Caco-2 (cell line): ENCODE data around the gene ENTREP3. TPM values are rescaled to one million over a fixed set of nuclear protein-coding genes. Genes with fewer than 3 reads are reported as not detected.
A peak's percentile ranks its signal among the peaks of the same experiment; 100 is the strongest.

Experiments
- BruUV-seq: library from RNA; stranded (reverse); fragments of 400-500 nt; replicated peaks from 2 replicates; lab custom pipeline; 2021; lab: Mats Ljungman, UMichigan
- CTCF ChIA-PET: fragments of 300-600 bp; sonication (Branson Sonifier 250); formaldehyde crosslinking; loops from one replicate; lab custom pipeline; 2022; ENCODE audit warnings: antibody characterized with exemption; lab: Charles Lee
- POLR2A ChIA-PET: fragments of 300-600 bp; sonication (Branson Sonifier 250); formaldehyde crosslinking; loops from one replicate; lab custom pipeline; 2022; ENCODE audit warnings: antibody characterized with exemption; lab: Charles Lee
- DNase-seq, 2 experiments: peaks; one replicate each; pipeline versions ENCODE4 v3.0.0 to v3.0.0-alpha.2; 2020 to 2022
- H3K27me3 ChIP-seq: replicated peaks from 2 replicates; pipeline ENCODE4 v1.6.0; 2011; ENCODE audit warnings: low read length; ENCODE audit not compliant: control insufficient read depth, insufficient read depth
- H3K36me3 ChIP-seq: 2 replicates; pipeline ENCODE4 v1.5.1; 2011; ENCODE audit warnings: low read length; ENCODE audit not compliant: control insufficient read depth, insufficient read depth
- H3K4me1 ChIP-seq: fragments of 250-450 bp; sonication (Bioruptor Pico); 2 replicates; pipeline ENCODE4 v1.5.1; 2020; ENCODE audit warnings: mild to moderate bottlenecking
- H3K4me3 ChIP-seq: 2 replicates; pipeline ENCODE4 v1.5.1; 2011; ENCODE audit warnings: low read depth, mild to moderate bottlenecking, control low read depth, low read length
- H3K9me3 ChIP-seq: fragments of 250-450 bp; sonication (Bioruptor Pico); 2 replicates; pipeline ENCODE4 v1.5.1; 2020; ENCODE audit warnings: mild to moderate bottlenecking, moderate library complexity
- H3K27ac Mint-ChIP-seq: one replicate; pipeline ENCODE4 v1.8.0; 2022; ENCODE audit warnings: mixed read lengths; ENCODE audit not compliant: unreplicated experiment
- H3K27me3 Mint-ChIP-seq: one replicate; pipeline ENCODE4 v1.8.0; 2022; ENCODE audit warnings: mixed read lengths; ENCODE audit not compliant: insufficient read depth, unreplicated experiment
- H3K36me3 Mint-ChIP-seq: one replicate; pipeline ENCODE4 v1.8.0; 2022; ENCODE audit warnings: mild to moderate bottlenecking, mixed read lengths; ENCODE audit not compliant: insufficient read depth, unreplicated experiment
- H3K4me1 Mint-ChIP-seq: one replicate; pipeline ENCODE4 v1.8.0; 2022; ENCODE audit warnings: low read depth, mixed read lengths; ENCODE audit not compliant: unreplicated experiment
- H3K4me3 Mint-ChIP-seq: one replicate; pipeline ENCODE4 v1.8.0; 2022; ENCODE audit warnings: mild to moderate bottlenecking, moderate library complexity, mixed read lengths; ENCODE audit not compliant: unreplicated experiment
- H3K9me3 Mint-ChIP-seq: one replicate; pipeline ENCODE4 v1.8.0; 2022; ENCODE audit warnings: mixed read lengths; ENCODE audit not compliant: unreplicated experiment
- CTCF ChIP-seq, 2 experiments: fragments of 200-600 bp in 1 of 2; IDR thresholded peaks; 1 replicate in 1 of 2; 2 replicates in 1 of 2; pipeline versions ENCODE4 v1.5.1 to v1.8.0; 2011 to 2022; ENCODE audit warnings: antibody characterized with exemption in 1 of 2, control low read depth in 1 of 2, inconsistent platforms in 1 of 2, low read depth in 1 of 2, low read length in 1 of 2, mild to moderate bottlenecking in 1 of 2, moderate library complexity in 1 of 2; ENCODE audit not compliant: insufficient read depth in 1 of 2, severe bottlenecking in 1 of 2, unreplicated experiment in 1 of 2
- intact Hi-C: fragments of 100-400 bp; cut with micrococcal nuclease; formaldehyde crosslinking; loops from one replicate; pipeline ENCODE4 v1.10.0; 2022; ENCODE audit not compliant: unreplicated experiment
- total RNA-seq: library from RNA; stranded (reverse); gene quantifications from 2 replicates; pipeline ENCODE4 v1.2.3, GENCODE V29; 2022

Gene ENTREP3
- total RNA-seq, 1 experiment from 2014 or later, result 33.1 TPM

GRCh38 chr1:155202198-155202597 is 53.1 kb downstream of the ENTREP3 start:
- Histone ChIP-seq H3K4me3 (no peak overlapping the region), H3K27me3 (no peaks in the 10 kb centered on the region), H3K9me3 (no peaks in the 10 kb centered on the region), H3K4me1 (peaks cover 6% of the 10 kb centered on the region), H3K36me3 (no peaks in the 10 kb centered on the region)
- no peak for DNase-seq
- intact Hi-C loops, result no loop called here
- H3K4me1 Mint-ChIP-seq, result peaks cover 5% of the 10 kb centered on the region
- no peaks in the 10 kb centered on the region for H3K36me3 Mint-ChIP-seq
- H3K4me3 Mint-ChIP-seq, result no peak overlapping the region
- peaks cover 3% of the 10 kb centered on the region for H3K27me3 Mint-ChIP-seq
- POLR2A ChIA-PET, result no interaction called here
- BruUV-seq, result no TSS peak
- no peak overlapping the region for H3K27ac Mint-ChIP-seq
- CTCF ChIA-PET, result interaction anchor here (0.7 kb wide), 1 partner anchor 17 kb away, joined by 3 read pairs; no protein-coding TSS in a partner anchor
- no peaks in the 10 kb centered on the region for H3K9me3 Mint-ChIP-seq
- no peak for TF ChIP-seq CTCF (IDR thresholded peaks at IDR 0.05; ENCODE audit: insufficient read depth in 1 of 2, low read depth in 1 of 2, low read length in 1 of 2, severe bottlenecking in 1 of 2, unreplicated experiment in 1 of 2)

GRCh38 chr1:155200920-155201319 is 54.4 kb downstream of the ENTREP3 start:
- Mint-ChIP-seq H3K9me3 (no peaks in the 10 kb centered on the region), H3K36me3 (no peaks in the 10 kb centered on the region), H3K4me1 (no peaks in the 10 kb centered on the region), H3K27ac (no peak overlapping the region), H3K4me3 (no peak overlapping the region), H3K27me3 (peaks cover 3% of the 10 kb centered on the region)
- Histone ChIP-seq H3K4me3 (no peak overlapping the region), H3K36me3 (no peaks in the 10 kb centered on the region), H3K9me3 (no peaks in the 10 kb centered on the region), H3K27me3 (no peaks in the 10 kb centered on the region), H3K4me1 (no peaks in the 10 kb centered on the region)
- peak in 1 of 2 experiments; percentile 32 for DNase-seq
- no peak for TF ChIP-seq CTCF (IDR thresholded peaks at IDR 0.05; ENCODE audit: insufficient read depth in 1 of 2, low read depth in 1 of 2, low read length in 1 of 2, severe bottlenecking in 1 of 2, unreplicated experiment in 1 of 2)
- intact Hi-C loops, result no loop called here
- POLR2A ChIA-PET, result no interaction called here
- CTCF ChIA-PET, result interaction anchor here (0.7 kb wide), 1 partner anchor 24 kb away, joined by 3 read pairs; no protein-coding TSS in a partner anchor
- no TSS peak for BruUV-seq

- intact Hi-C loops, result no loop called here
- Mint-ChIP-seq H3K27me3 (peaks cover 3% of the 10 kb centered on the region), H3K9me3 (no peaks in the 10 kb centered on the region), H3K4me1 (peaks cover 7% of the 10 kb centered on the region), H3K36me3 (peaks cover 8% of the 10 kb centered on the region), H3K27ac (no peak overlapping the region), H3K4me3 (no peak overlapping the region)
- H3K9me3 ChIP-seq, result no peaks in the 10 kb centered on the region
- no peak for DNase-seq
- no peak overlapping the region for H3K4me3 ChIP-seq
- peaks cover 4% of the 10 kb centered on the region; the same call in 1 of the 2 replicates for H3K4me1 ChIP-seq
- ChIA-PET CTCF (no interaction called here), POLR2A (no interaction called here)
- H3K27me3 ChIP-seq, result no peaks in the 10 kb centered on the region
- no TSS peak for BruUV-seq
- TF ChIP-seq CTCF (IDR thresholded peaks at IDR 0.05; ENCODE audit: insufficient read depth in 1 of 2, low read depth in 1 of 2, low read length in 1 of 2, severe bottlenecking in 1 of 2, unreplicated experiment in 1 of 2), result no peak
- no peaks in the 10 kb centered on the region for H3K36me3 ChIP-seq
Observed at GRCh38 chr1:155199792-155200191, 55.5 kb downstream of the ENTREP3 start.
